NOMO-1 treated with DMSO at 0.1 percent for 48 hours (cell line): Measurements from ENCODE around the gene UBQLNL.

ENCODE experiments used
- DNase-seq: peaks from one replicate; lab custom pipeline; 2025; ENCODE audit not compliant: unreplicated experiment; lab: John Stamatoyannopoulos, UW

Gene UBQLNL, protein sequence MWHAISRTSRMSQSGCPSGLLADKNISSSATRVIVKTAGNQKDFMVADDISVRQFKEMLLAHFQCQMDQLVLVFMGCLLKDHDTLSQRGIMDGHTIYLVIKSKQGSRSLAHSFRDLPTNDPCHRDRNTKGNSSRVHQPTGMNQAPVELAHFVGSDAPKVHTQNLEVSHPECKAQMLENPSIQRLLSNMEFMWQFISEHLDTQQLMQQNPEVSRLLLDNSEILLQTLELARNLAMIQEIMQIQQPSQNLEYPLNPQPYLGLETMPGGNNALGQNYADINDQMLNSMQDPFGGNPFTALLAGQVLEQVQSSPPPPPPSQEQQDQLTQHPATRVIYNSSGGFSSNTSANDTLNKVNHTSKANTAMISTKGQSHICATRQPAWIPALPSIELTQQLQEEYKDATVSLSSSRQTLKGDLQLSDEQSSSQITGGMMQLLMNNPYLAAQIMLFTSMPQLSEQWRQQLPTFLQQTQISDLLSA

DNA sequence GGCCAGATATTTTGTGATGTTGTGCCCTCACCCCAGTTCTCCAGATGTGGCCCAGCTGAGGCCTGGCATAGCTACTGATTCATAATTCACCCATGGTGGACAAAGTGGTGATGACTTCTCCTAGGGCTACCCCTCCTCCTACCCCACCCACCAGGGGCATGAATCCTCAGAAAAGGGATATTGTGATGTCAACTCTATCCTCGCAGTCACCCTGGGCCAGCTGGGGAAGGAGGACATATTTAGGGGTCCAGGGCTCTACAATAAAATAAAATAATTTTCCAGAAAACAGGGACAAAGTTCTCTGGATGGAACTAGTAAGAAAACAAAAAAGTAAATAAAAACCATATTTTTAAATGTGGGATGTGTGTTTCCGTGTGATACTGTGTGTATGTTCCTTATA is at the start of gene UBQLNL:
UBQLNL (minus strand) TSS at position 101 of the 400 bp plus-strand sequence. CDS start 258 bp downstream, outside the sequence.
- DNase-seq: no peak

DNA sequence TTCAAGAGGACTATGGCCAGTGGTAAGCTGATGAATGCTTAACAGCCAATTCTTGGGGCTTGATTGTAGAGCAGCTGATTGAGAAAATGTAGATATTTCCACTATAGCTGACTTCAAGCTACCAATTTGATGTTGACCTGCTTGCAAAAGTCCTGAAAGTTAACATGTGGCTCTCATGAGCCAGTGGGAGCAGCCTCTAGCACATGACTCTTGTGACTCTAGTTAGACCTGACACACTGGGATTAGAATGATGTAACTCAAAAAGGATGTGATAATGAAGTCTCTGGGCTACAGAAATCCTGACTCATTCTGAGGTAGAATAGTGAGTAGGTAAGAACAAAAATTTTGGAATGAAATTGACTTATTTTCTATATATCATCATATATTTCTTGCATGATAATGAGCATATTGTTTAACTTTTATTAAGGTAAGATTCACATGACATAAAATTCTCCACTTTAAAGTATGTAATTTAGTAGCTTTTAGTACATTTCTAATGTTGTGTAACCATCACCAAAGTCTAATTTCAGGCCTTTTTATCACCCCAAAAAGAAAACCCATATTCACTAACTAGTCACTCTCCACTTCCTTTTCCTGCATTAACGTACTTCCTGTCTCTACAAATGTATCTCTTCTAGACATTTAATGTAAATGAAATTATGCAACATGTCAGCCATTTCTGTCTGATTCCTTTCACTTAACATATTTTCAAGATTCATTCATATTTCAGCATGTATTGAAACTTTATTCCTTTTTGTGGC is 47.9 kb upstream of the UBQLNL start:
- peak; percentile 28 for DNase-seq

DNA sequence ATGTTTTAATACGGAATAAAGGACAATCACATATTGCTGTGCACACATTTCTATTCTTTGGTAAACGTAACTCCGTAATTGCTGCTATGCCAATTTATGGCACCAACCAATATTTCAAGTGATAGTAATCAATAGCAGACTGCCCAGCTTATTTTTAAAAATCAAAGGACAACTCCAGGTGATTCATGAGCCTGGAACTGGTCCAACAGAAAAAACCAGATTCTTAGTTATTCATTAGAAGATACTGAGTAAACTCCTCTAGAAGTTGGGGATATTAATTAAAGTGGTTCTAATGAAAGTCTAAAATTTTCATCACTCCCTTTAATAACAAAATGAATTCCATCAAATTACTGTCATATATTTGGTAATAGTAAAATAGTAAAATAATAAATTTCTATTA is 41.3 kb upstream of the UBQLNL start:
- no peak for DNase-seq

DNA sequence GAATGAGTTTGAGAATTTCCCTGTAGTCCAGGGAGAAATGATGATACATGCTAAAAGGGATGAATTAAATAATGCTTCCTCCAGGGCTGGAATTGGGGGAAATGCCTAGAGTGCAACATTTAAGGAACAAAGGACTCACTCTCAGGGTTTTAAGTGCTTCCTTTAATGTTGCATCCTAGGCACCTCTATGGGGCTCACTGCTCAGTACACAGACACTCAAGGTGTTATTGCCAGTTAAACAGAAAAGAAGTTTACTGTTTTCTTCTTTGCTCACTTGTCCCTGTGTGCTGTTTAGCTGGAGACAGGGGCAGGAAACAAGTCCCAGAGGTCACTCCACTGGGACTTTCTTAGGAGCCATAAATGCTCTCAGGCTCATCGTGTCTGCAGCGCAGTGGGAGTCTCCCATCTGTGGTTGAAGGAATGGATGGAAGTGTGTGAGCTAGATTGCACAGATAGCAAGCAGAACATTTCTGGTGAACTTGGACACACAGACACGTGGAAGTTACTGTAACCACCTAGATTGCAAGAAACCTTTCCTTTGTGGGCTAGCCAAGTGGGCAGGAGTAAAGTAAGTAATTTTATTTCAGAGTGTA is 40.2 kb upstream of the UBQLNL start:
- no peak for DNase-seq

DNA sequence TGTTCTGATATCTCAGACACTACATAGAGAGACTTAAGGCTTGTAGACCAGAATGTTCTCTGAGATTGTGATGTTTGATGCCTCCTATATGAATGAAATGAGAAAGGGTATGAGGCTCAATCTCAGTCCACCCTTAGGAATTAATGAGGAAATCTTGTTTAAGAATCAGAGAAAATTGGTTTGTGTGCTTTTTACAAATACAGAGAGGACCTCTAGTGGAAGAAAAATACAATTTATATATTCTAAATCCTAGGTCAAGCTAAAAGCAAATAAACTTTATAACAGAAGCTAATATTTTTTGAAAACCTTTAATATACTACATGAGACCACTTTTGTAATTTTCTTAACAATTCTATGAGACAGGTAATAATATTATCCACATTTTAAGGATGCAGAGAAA is 36.8 kb upstream of the UBQLNL start:
- DNase-seq: peak; percentile 10

DNA sequence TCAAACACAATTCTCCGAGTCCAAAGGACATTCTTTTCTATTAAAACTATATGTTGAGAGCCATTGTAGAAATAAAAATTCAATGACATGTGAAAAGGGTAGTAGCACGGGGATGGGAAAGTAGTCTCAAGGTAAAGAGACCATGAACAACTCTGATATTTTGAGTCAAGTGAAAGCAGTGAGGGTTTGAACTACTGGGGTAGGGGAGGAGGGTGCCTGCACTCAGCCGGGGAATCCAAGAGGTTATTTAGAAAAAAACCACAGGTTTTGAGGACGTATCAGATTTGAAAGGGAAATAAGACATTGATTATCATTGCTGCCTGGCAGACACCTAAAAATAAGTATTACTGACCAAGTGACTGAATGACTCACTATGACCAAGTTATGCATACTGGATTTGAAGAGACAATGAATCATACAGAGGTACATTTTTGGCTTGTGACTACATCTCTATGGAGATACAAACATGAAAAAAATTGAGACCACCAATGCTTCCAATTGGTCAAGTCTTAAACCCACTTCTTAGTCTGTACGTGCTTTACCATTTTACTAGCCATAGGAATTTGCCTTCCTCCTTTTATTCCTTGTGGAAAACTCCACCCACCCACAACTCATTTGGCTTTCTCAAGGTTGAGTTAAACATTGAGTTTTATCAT is 34.1 kb upstream of the UBQLNL start:
- DNase-seq: no peak

DNA sequence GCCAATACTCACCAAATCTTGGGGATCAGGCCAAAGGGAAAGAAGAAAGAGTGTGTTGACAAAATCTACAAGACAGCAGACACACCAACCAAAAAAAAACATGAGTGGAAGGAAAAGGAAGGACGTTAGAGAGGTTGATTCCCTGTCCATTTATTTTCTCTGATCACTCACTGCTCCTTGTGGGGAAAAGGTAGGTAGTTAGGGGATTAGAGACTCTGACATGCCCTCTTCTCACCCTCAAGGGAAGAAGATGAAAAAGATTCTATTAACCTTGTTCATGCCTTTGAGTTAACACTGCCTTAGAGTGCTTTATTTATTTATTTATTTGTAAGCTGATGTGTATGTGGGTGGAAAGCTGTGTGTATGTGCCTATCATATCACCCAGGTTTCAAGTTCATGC is 31.9 kb upstream of the UBQLNL start, which contains the start of gene OR52H1:
OR52H1 (minus strand) TSS at position 101 of the 400 bp plus-strand sequence. CDS start 3,035 bp downstream, outside the sequence.
- DNase-seq: no peak

DNA sequence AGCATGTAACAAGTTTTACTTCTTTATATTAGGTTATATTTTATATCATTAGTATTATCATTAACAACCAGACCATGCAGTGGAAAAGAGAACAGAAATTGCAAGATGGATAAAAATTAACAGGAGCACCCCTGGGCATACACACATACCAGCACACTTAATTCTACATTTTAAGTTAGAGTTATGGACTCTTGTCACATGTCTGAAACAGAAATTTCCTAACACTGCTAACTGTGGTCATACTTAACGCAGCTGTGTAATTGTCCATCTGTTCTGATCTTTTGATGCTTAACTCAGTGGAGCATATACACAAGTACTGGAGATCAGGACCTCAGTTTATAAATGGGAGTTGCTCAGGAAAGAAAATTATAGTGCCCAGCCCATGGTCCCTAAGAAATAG is 31.5 kb upstream of the UBQLNL start:
- no peak for DNase-seq

DNA sequence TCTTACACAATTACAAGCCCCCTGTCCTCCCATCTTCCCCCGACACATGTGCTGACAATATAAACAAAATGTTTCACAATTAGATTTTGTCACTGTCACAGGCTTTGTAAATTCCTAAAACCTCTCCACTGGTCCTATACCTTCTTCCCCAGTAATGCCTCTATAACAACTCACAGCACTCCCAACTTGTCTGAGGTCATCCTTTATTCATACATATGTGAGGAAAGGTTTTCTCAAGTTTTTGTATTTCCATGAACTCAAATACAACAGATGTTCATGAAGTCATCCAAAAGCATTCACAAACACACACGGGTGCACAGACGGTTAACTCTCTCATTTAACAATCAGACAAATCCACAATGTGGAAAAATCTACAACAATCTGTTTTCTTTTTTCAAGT is 30.0 kb upstream of the UBQLNL start:
- no peak for DNase-seq

DNA sequence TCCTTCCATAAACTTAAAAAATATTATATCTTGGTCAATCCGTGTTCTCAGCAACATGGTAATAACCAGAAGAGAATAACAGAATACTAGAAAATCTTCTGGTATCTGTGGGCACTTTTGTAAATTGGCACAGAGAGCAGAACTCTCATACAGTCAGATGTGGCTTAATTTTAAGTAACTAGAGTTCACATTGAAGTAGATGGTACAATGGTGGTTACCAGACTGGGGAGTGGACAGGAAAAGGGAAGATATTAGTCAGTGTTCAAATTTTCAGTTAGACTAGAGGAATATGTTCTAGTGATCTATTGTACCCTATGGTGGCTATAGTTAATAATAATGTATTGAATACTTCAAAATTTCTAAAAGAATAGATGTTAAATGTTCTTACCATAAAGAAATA is 24.9 kb upstream of the UBQLNL start:
- DNase-seq: no peak

DNA sequence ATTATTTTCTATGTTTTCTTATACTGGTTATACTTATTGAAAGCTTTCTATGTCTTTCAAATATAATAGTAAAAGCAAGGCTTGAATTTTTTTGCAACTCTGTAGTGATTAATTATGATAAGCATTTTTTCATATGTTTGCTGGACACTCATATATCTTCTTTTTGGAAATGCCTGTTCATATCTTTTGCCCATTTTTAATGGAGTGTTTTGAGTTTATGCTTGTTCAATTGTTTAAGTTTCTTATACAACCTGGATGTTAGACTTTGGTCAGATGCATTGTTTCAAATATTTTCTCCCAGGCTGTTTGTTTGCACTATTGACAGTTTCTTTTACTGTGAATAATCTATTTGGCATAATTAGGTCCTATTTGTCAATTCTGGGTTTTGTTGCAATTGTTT is 20.0 kb upstream of the UBQLNL start:
- DNase-seq: no peak

DNA sequence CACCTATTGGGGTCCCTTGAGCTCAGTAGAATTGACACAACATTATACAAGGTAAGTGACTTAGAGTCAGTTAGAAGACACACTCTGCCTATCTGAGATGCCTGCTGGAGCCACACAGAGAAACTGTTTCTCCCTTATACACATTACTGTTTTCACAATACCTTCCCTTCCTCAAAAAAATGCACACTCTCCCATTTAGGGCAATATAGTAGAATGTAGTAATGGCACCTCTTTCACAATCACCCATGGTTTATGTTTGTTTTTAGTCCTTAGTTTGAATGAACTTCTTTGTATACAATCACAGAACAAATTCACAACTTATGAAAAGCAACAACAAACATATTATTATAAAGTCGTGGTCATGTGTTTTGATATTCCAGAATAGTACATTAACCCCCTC is 17.5 kb upstream of the UBQLNL start:
- DNase-seq: no peak

DNA sequence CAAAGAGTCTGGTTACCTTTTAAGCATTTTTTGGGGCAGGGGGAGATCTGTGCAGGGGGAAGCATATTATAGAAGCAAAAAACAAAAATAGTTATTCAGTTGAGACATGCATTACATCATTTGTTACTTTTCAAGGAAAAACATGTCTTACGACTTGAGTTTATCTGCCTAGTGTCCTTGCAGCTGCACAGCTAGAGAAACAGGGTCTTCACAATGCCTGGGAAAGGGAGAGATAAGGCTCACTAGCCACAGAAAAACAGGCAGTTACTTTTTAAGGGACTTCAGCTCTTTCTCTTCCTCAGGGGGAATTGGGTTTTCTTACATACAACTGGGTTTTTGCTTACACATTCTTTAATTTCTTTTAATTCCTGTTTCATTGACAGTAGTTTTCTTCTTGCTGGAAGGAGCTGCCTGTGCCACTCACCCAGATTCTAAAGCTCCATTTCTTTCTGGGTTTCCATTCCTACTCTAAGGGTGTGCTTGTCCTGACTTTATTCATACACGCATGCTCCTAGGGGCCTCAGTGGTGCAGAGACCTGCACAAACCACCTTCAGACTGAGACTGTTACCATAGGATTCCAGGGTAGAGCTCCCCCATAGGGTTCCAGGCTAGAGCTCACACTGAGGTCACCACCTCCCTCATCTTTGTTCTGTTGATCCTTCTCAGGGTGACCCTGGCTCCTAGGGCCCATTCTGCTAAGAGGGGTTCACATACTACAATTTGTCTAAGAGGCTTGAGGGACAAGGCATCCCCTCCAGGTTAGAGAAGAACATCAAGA is 14.7 kb upstream of the UBQLNL start:
- no peak for DNase-seq

DNA sequence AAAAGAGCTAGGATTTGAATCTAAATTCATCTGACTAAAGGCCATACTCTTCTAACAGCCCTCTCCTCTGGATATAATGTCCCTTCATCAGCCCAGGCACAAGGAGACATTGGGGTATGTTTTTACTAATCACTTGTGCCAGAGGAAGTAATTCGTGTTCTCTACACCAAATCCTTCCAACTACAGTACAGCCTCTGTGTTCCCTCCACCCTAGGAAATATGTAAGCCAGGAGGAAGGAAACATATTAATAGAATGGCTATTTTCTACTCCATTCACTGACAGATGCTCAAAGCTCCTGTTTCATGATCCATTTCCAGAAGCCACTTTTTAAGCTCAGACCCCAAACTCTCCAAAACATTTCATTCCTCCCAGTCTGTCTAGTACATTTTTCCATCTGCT is 12.0 kb upstream of the UBQLNL start:
- no peak for DNase-seq

DNA sequence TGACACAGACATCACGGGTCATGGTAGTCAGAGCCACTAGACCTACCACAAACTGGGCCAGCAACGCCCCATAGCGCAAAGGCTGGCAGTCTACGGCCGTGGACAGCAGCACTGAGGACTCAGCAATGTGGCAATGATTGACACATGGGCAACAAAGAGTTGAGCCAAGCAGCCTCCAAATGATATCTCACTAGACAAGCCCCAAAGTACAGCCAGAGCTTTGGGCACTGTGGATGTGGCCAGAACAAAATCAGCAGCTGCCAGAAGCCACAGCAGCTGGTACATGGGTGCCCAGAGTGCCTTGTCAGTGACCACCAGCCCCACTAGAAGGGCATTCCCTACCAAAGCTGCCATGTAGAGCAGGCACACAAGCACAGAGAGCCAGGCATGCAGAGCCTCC is 11.2 kb upstream of the UBQLNL start:
- DNase-seq: no peak

DNA sequence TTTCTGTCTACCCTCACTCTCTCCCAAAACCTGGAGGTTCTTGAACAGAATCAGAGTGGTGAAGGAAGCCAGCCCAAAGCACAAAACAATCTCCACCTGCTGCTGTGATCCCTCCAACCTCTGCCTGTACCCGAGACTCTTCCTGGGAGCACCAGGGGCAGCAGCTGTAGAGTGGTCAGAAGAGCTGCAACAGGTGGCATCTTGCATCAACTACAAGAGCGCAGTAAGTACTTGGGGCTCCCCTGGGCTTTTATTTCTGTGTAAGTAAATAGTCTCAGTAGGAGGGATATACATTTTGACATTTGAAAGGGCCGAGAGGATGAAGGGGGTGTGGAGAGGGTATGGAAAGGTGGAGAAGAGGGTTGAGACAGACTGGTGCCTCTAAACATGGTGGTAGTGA is 8.3 kb upstream of the UBQLNL start:
- DNase-seq: no peak

DNA sequence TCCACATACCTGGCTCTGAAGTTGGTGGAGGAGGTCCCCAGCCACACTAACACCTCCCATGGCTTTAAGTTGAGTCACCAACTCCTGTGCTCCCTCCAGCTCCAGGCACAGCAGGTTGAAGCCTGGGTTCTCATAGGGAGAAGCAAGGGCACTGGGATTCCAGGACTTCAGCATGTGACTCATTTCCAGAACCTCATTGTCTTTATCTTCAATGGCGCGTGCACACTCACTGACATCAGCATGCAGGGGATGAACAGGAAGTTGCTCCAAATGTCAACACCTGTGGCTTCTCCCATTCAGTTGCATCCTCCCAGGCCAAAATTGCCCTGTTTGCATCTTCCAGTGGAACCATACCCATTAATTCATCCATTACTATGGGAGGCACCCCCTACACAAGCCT is 5.8 kb upstream of the UBQLNL start:
- no peak for DNase-seq

DNA sequence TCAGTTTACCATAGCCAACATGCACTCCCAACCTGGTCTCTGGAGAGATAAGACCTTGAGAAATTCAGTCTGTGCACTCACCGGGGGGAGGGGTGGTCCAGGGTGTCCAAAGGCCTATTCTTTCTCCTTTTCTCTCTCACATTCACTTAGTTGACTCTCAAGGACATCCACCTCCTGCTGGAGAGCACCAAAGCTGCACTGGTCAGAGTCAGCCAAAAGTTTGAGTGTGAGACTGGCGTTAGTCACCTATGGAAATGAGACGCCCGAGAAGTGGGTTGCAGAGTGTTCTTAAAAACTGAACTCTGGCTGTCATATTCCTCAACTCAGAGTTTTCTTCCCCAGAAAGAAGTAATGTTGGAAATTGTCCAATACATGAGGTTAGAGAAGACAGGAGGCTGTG is 5.0 kb upstream of the UBQLNL start:
- DNase-seq: no peak

DNA sequence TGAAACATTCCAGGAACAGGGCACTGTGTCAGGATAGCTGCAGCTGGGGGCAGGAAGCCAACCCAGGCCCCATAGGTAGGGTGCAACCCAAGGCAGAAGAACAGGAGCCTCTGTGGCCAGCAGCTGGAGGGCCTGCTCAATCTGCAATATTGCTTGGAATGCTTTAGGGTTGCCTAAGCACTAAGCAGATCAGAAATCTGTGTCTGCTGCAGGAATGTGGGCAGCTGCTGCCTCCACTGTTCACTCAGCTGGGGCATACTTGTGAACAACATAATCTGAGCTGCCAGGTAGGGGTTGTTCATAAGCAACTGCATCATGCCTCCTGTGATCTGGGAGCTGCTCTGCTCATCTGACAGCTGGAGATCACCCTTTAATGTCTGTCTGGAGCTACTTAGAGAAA is 1.7 kb downstream of the UBQLNL start:
- no peak for DNase-seq

DNA sequence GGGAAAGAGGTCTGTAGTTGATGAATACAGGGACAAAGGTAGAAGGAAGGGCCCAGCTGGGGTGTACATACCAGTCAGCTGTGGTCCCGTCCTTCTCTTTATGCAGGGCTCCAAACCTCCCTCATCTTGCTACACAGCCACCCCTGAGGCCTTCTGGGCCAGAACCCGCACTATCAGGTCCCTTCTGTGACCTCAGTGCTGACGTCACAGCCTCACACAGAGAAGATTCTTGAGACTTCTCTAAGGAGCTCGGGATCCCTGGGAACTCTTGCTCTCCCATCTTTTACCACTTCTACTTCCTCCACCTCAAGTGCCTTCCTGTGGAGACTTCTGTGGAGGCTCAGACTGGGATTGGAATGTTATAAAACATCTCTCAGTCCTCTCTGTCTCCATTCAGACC is 6.7 kb downstream of the UBQLNL start, which contains the start of gene UBQLN3:
UBQLN3 (minus strand) TSS at position 155 of the 400 bp plus-strand sequence. CDS start 399 bp downstream, outside the sequence.
- no peak for DNase-seq
